HL-60 (cell line): ENCODE measurements around the gene RNASE1.

Source experiments
- DNase-seq, 2 experiments: peaks; one replicate each; pipeline ENCODE4 v3.0.0-alpha.2; 2010 to 2020; ENCODE audit warnings: low read depth in 1 of 2, low spot score in 1 of 2
- H3K27ac ChIP-seq: fragments of 250-450 bp; sonication (Bioruptor Pico); replicated peaks from 2 replicates; pipeline ENCODE4 v1.5.1; 2020; ENCODE audit warnings: mild to moderate bottlenecking, moderate library complexity
- H3K27me3 ChIP-seq: fragments of 250-450 bp; sonication (Bioruptor Pico); 2 replicates; pipeline ENCODE4 v1.5.1; 2021; ENCODE audit warnings: mild to moderate bottlenecking, moderate library complexity; ENCODE audit not compliant: insufficient read depth, poor library complexity, severe bottlenecking
- H3K4me3 ChIP-seq: replicated peaks from 2 replicates; pipeline ENCODE4 v1.5.1; 2011; ENCODE audit warnings: mild to moderate bottlenecking, control low read depth, low read length; ENCODE audit not compliant: insufficient read depth
- CTCF ChIP-seq: IDR thresholded peaks from one replicate; pipeline ENCODE4 v1.5.1; 2011; ENCODE audit warnings: low read length, control low read depth, inconsistent platforms; ENCODE audit not compliant: insufficient read depth
- GABPA ChIP-seq: IDR thresholded peaks from 2 replicates; pipeline ENCODE4 v1.6.1; 2012; ENCODE audit warnings: low read depth
- POLR2AphosphoS5 ChIP-seq: IDR thresholded peaks from 2 replicates; pipeline ENCODE4 v1.6.1; 2012; ENCODE audit warnings: low read depth
- REST ChIP-seq: IDR thresholded peaks from 2 replicates; pipeline ENCODE4 v1.6.1; 2012; ENCODE audit warnings: low read depth; ENCODE audit not compliant: insufficient replicate concordance
- SPI1 ChIP-seq: IDR thresholded peaks from 2 replicates; pipeline ENCODE4 v1.6.1; 2012; ENCODE audit warnings: low read depth, mild to moderate bottlenecking, borderline replicate concordance

RNASE1 gene

GRCh38 chr14:20792556-20792955 lies 10.1 kb downstream of the RNASE1 start:
- DNase-seq: no peak
- no peaks in the 10 kb centered on the region for H3K27me3 ChIP-seq
- TF ChIP-seq GABPA (no peak), CTCF (no peak), POLR2AphosphoS5 (no peak), SPI1 (no peak), REST (no peak)
- H3K4me3 ChIP-seq: no peak overlapping the region
- no peak overlapping the region for H3K27ac ChIP-seq

GRCh38 chr14:20791597-20791996 lies 11.0 kb downstream of the RNASE1 start:
- no peak for TF ChIP-seq SPI1
- no peak for TF ChIP-seq POLR2AphosphoS5
- no peak for TF ChIP-seq CTCF
- TF ChIP-seq REST: no peak
- no peak for TF ChIP-seq GABPA
- no peak for DNase-seq
- H3K27ac ChIP-seq: no peak overlapping the region
- no peaks in the 10 kb centered on the region for H3K27me3 ChIP-seq
- H3K4me3 ChIP-seq: no peak overlapping the region

GRCh38 chr14:20791187-20791586 lies 11.5 kb downstream of the RNASE1 start:
- no peak for TF ChIP-seq GABPA
- no peak for TF ChIP-seq REST

More at GRCh38 chr14:20791187-20791586, 11.5 kb downstream of the RNASE1 start:
- no peak for DNase-seq
- Histone ChIP-seq H3K27me3 (no peaks in the 10 kb centered on the region), H3K27ac (no peak overlapping the region), H3K4me3 (no peak overlapping the region)
